K562 (cell line): Measurements from ENCODE around the gene FBXW7.

ENCODE experiments used
- BRCA1 ChIP-seq, 2 experiments: fragments of 450-650 bp in 1 of 2; sonication (generic) in 1 of 2; formaldehyde crosslinking in 1 of 2; IDR thresholded peaks; 2 replicates each; pipeline versions ENCODE4 v1.5.0 to v1.6.1; 2017 to 2020; ENCODE audit warnings: mild to moderate bottlenecking in 1 of 2, missing genetic modification reagents in 1 of 2
- CHD1 ChIP-seq: fragments of 200-600 bp; sonication (generic); IDR thresholded peaks from one replicate; pipeline ENCODE4 v1.6.1; 2012; ENCODE audit warnings: mild to moderate bottlenecking, moderate library complexity, low read length, inconsistent platforms
- GTF2F1 ChIP-seq: IDR thresholded peaks from 2 replicates; pipeline ENCODE4 v1.6.1; 2011; ENCODE audit warnings: low read depth, low read length, improper control_type of control experiment
- ILK ChIP-seq: fragments of 450-650 bp; IDR thresholded peaks from 2 replicates; pipeline ENCODE4 v1.6.1; 2016; ENCODE audit warnings: missing genetic modification characterization, low read depth, mild to moderate bottlenecking, missing compliant biosample characterization, moderate library complexity, borderline replicate concordance
- NFRKB ChIP-seq: fragments of 450-650 bp; IDR thresholded peaks from 2 replicates; pipeline ENCODE4 v1.6.1; 2016; ENCODE audit warnings: low read depth
- NR3C1 ChIP-seq: sonication (generic); formaldehyde crosslinking; IDR thresholded peaks from 2 replicates; pipeline ENCODE4 v1.8.1; 2022; ENCODE audit warnings: missing genetic modification reagents
- SRF ChIP-seq, 2 experiments: fragments of 250-450, 450-650 bp in 1 of 2; sonication (Bioruptor Pico) in 1 of 2; sonication (generic) in 1 of 2; formaldehyde crosslinking; IDR thresholded peaks; 2 replicates each; pipeline versions ENCODE4 v1.5.0 to v1.5.1; 2020 to 2022; ENCODE audit warnings: mild to moderate bottlenecking in 1 of 2, missing genetic modification reagents in 1 of 2
- ZKSCAN3 ChIP-seq: fragments of 250-450 bp; sonication (Bioruptor Pico); IDR thresholded peaks from 2 replicates; pipeline ENCODE4 v1.4.0; 2020
- ZNF511 ChIP-seq: sonication (generic); formaldehyde crosslinking; IDR thresholded peaks from 2 replicates; pipeline ENCODE4 v1.8.0; 2022; ENCODE audit warnings: mild to moderate bottlenecking, missing genetic modification reagents
- ZNF583 ChIP-seq: fragments of 250-450 bp; sonication (Bioruptor Pico); IDR thresholded peaks from 2 replicates; pipeline ENCODE4 v1.4.0; 2020
- ZSCAN29 ChIP-seq: fragments of 450-650 bp; IDR thresholded peaks from 2 replicates; pipeline ENCODE4 v1.6.1; 2017
- ZZZ3 ChIP-seq: fragments of 450-650 bp; IDR thresholded peaks from 2 replicates; pipeline ENCODE4 v1.6.1; 2016; ENCODE audit warnings: antibody characterized with exemption, mild to moderate bottlenecking, moderate library complexity
- TF ChIP-seq, protein P1 (sequence below): sonication (generic); formaldehyde crosslinking; IDR thresholded peaks from 2 replicates; pipeline ENCODE4 v1.8.1; 2023; ENCODE audit warnings: mild to moderate bottlenecking, missing genetic modification reagents, moderate library complexity
- TF ChIP-seq, protein P2 (sequence below), 3 experiments: IDR thresholded peaks in 2 of 3; conservative IDR thresholded peaks in 1 of 3; 2 replicates each; pipeline ENCODE4 v1.5.1; 2011 to 2012; ENCODE audit warnings: low read length in 3 of 3, mild to moderate bottlenecking in 3 of 3, control low read depth in 2 of 3, improper control_type of control experiment in 1 of 3, inconsistent platforms in 1 of 3, low read depth in 1 of 3, mixed read lengths in 1 of 3, moderate library complexity in 1 of 3; ENCODE audit not compliant: insufficient read depth in 2 of 3

DNA sequence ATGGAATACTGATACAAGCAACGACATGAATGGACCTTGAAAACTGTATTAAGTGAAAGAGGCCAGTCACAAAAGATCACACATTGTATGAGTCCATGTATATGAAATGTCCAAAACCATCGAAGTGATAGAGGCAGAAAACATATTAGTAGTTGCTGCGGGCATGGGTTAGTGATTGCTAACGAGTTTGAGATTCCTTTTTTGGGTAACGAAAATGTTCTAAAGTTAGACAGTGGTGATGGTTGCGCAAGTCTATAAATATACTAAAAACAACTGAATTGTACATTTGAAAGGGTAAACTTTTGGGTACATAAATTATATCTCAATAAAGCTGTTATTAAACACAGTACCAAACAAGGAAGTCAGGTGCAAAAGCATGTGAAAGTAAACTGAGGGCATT lies 234.5 kb downstream of the FBXW7 start:
- TF ChIP-seq ZKSCAN3 (no peak), ZNF511 (CRISPR knock-in tag) (no peak), ZZZ3 (no peak), ZNF583 (no peak), BRCA1 (IDR thresholded peaks at IDR 0.05) (no peak), BRCA1 (CRISPR knock-in tag; IDR thresholded peaks at IDR 0.05) (no peak), ZSCAN29 (no peak), ILK (tag) (no peak), GTF2F1 (no peak), NR3C1 (CRISPR knock-in tag) (no peak), NFRKB (no peak), CHD1 (no peak), SRF (CRISPR knock-in tag; IDR thresholded peaks at IDR 0.05) (no peak)
- TF ChIP-seq, protein P1, sequence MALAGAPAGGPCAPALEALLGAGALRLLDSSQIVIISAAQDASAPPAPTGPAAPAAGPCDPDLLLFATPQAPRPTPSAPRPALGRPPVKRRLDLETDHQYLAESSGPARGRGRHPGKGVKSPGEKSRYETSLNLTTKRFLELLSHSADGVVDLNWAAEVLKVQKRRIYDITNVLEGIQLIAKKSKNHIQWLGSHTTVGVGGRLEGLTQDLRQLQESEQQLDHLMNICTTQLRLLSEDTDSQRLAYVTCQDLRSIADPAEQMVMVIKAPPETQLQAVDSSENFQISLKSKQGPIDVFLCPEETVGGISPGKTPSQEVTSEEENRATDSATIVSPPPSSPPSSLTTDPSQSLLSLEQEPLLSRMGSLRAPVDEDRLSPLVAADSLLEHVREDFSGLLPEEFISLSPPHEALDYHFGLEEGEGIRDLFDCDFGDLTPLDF (CRISPR knock-in tag) = no peak
- TF ChIP-seq, protein P2, sequence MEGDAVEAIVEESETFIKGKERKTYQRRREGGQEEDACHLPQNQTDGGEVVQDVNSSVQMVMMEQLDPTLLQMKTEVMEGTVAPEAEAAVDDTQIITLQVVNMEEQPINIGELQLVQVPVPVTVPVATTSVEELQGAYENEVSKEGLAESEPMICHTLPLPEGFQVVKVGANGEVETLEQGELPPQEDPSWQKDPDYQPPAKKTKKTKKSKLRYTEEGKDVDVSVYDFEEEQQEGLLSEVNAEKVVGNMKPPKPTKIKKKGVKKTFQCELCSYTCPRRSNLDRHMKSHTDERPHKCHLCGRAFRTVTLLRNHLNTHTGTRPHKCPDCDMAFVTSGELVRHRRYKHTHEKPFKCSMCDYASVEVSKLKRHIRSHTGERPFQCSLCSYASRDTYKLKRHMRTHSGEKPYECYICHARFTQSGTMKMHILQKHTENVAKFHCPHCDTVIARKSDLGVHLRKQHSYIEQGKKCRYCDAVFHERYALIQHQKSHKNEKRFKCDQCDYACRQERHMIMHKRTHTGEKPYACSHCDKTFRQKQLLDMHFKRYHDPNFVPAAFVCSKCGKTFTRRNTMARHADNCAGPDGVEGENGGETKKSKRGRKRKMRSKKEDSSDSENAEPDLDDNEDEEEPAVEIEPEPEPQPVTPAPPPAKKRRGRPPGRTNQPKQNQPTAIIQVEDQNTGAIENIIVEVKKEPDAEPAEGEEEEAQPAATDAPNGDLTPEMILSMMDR (IDR thresholded peaks at IDR 0.05 in 2 of 3, conservative IDR thresholded peaks at IDR 0.05 in 1 of 3; ENCODE audit: insufficient read depth in 2 of 3, low read depth in 1 of 3, low read length in 3 of 3) = no peak
